GM23338 (cell line): ENCODE results near the gene MYO18A. TPM values are rescaled to one million over a fixed set of nuclear protein-coding genes. Genes with fewer than 3 reads are reported as not detected.
A peak's percentile ranks its signal among the peaks of the same experiment; 100 is the strongest.

Experiments used
- ATAC-seq: fragments of 200-7000 bp; cut with Tn5 transposase; 3 replicates; pipeline ENCODE4 v1.9.1; 2020
- DNase-seq: peaks from one replicate; pipeline ENCODE4 v3.0.0-alpha.2; 2015; ENCODE audit warnings: low spot score
- H2AFZ ChIP-seq: fragments of 200-600 bp; sonication (generic); 2 replicates; pipeline ENCODE4 v1.8.0; 2016; ENCODE audit warnings: antibody characterized with exemption, mild to moderate bottlenecking, moderate library complexity
- H3F3A ChIP-seq: fragments of 200-600 bp; sonication (generic); replicated peaks from 2 replicates; pipeline ENCODE4 v1.8.0; 2017; ENCODE audit warnings: antibody characterized with exemption, mixed run types, low read depth
- H3K27ac ChIP-seq: fragments of 200-600 bp; sonication (generic); 2 replicates; pipeline ENCODE4 v1.6.1; 2016; ENCODE audit warnings: low read depth
- H3K27me3 ChIP-seq: fragments of 200-600 bp; sonication (generic); 2 replicates; pipeline ENCODE4 v1.8.0; 2016; ENCODE audit warnings: mild to moderate bottlenecking, mixed run types, moderate library complexity; ENCODE audit not compliant: insufficient read depth
- H3K36me3 ChIP-seq: fragments of 200-600 bp; sonication (generic); 2 replicates; pipeline ENCODE4 v1.8.0; 2016; ENCODE audit warnings: mild to moderate bottlenecking; ENCODE audit not compliant: insufficient read depth
- H3K4me1 ChIP-seq: fragments of 200-600 bp; sonication (generic); 2 replicates; pipeline ENCODE4 v1.8.0; 2016; ENCODE audit warnings: mild to moderate bottlenecking, moderate library complexity; ENCODE audit not compliant: insufficient read depth
- H3K4me2 ChIP-seq: fragments of 200-600 bp; sonication (generic); 2 replicates; pipeline ENCODE4 v1.7.1; 2017; ENCODE audit warnings: mixed run types
- H3K4me3 ChIP-seq: fragments of 200-600 bp; sonication (generic); 2 replicates; pipeline ENCODE4 v1.6.1; 2016; ENCODE audit warnings: mixed run types
- H3K79me2 ChIP-seq: fragments of 200-600 bp; sonication (generic); replicated peaks from 2 replicates; pipeline ENCODE4 v1.8.0; 2017; ENCODE audit warnings: mild to moderate bottlenecking; ENCODE audit not compliant: insufficient read depth
- H3K9me2 ChIP-seq: fragments of 200-600 bp; sonication (generic); 2 replicates; pipeline ENCODE4 v1.8.0; 2017; ENCODE audit not compliant: insufficient read depth
- H4K20me1 ChIP-seq: fragments of 200-600 bp; sonication (generic); replicated peaks from 2 replicates; pipeline ENCODE4 v1.8.0; 2017; ENCODE audit warnings: mild to moderate bottlenecking; ENCODE audit not compliant: insufficient read depth
- H3K27ac Mint-ChIP-seq: 2 replicates; pipeline ENCODE4 v1.8.0; 2020; ENCODE audit warnings: inconsistent platforms, mild to moderate bottlenecking, moderate library complexity, mixed read lengths
- H3K27me3 Mint-ChIP-seq: 3 replicates; pipeline ENCODE4 v1.8.0; 2022; ENCODE audit warnings: low read depth, mild to moderate bottlenecking, moderate library complexity, mixed read lengths, inconsistent platforms; ENCODE audit not compliant: insufficient read depth, poor library complexity
- H3K36me3 Mint-ChIP-seq: 3 replicates; pipeline ENCODE4 v1.8.0; 2021; ENCODE audit warnings: low read depth, mild to moderate bottlenecking, inconsistent platforms, moderate library complexity, mixed read lengths
- H3K4me1 Mint-ChIP-seq: 3 replicates; pipeline ENCODE4 v1.8.0; 2020; ENCODE audit warnings: mild to moderate bottlenecking, inconsistent platforms, mixed read lengths
- H3K4me3 Mint-ChIP-seq: 3 replicates; pipeline ENCODE4 v1.8.0; 2021; ENCODE audit warnings: moderate library complexity, mild to moderate bottlenecking, inconsistent platforms, mixed read lengths
- H3K9me3 Mint-ChIP-seq: 3 replicates; pipeline ENCODE4 v1.8.0; 2020; ENCODE audit warnings: moderate library complexity, mild to moderate bottlenecking, inconsistent platforms, mixed read lengths
- CREB1 ChIP-seq: fragments of 250-450 bp; sonication (Bioruptor Pico); IDR thresholded peaks from 2 replicates; pipeline ENCODE4 v1.5.0; 2020; ENCODE audit warnings: low read depth, mild to moderate bottlenecking, moderate library complexity
- EZH2 ChIP-seq: fragments of 200-600 bp; sonication (generic); IDR thresholded peaks from one replicate; pipeline ENCODE4 v1.8.0; 2017; ENCODE audit warnings: antibody characterized with exemption, mild to moderate bottlenecking, low read depth; ENCODE audit not compliant: unreplicated experiment
- EZH2phosphoT487 ChIP-seq: fragments of 200-600 bp; sonication (generic); IDR thresholded peaks from one replicate; pipeline ENCODE4 v1.8.1; 2018; ENCODE audit warnings: antibody characterized with exemption; ENCODE audit not compliant: unreplicated experiment
- JUNB ChIP-seq: IDR thresholded peaks from one replicate; pipeline ENCODE4 v1.6.1; 2016; ENCODE audit warnings: antibody characterized with exemption; ENCODE audit not compliant: unreplicated experiment
- NANOG ChIP-seq: IDR thresholded peaks from 2 replicates; pipeline ENCODE4 v1.6.1; 2016; ENCODE audit warnings: antibody characterized with exemption, borderline replicate concordance
- STAT1 ChIP-seq: IDR thresholded peaks from one replicate; pipeline ENCODE4 v1.6.1; 2016; ENCODE audit warnings: antibody characterized with exemption; ENCODE audit not compliant: unreplicated experiment
- ZNF114 ChIP-seq: fragments of 250-450 bp; sonication (Bioruptor Pico); IDR thresholded peaks from 2 replicates; pipeline ENCODE4 v1.5.0; 2020; ENCODE audit warnings: mild to moderate bottlenecking, moderate library complexity
- polyA plus RNA-seq: library from polyadenylated mRNA; unstranded; fragments of >200 nt; fragmentation: Nextera tagmentation; extraction: Ambion mirVana; gene quantifications from 2 replicates; pipeline ENCODE4 v1.2.1, GENCODE V29; 2016
- total RNA-seq: library from RNA; depleted of rRNA; stranded (reverse); fragments of >200 nt; shearing (Covaris generic); gene quantifications from 2 replicates; pipeline ENCODE4 v1.2.3, GENCODE V29; 2014
- TF ChIP-seq, protein P1 (sequence below), 2 experiments: fragments of 200-600 bp in 1 of 2; sonication (generic) in 1 of 2; conservative IDR thresholded peaks; 2 replicates each; pipeline versions ENCODE4 v1.5.1 to v1.6.1; 2016 to 2017; ENCODE audit warnings: antibody characterized with exemption in 2 of 2, low read depth in 2 of 2, mild to moderate bottlenecking in 2 of 2, moderate library complexity in 1 of 2
- TF ChIP-seq, protein P2 (sequence below): IDR thresholded peaks from 2 replicates; pipeline ENCODE4 v1.6.1; 2016; ENCODE audit warnings: antibody characterized with exemption
- TF ChIP-seq, protein P3 (sequence below): fragments of 250-450 bp; sonication (Bioruptor Pico); IDR thresholded peaks from 2 replicates; pipeline ENCODE4 v1.5.0; 2020; ENCODE audit warnings: mild to moderate bottlenecking, moderate library complexity

Gene MYO18A
- total and polyA plus RNA-seq, 2 experiments from 2014 or later: 18.3 to 37.5 TPM

DNA sequence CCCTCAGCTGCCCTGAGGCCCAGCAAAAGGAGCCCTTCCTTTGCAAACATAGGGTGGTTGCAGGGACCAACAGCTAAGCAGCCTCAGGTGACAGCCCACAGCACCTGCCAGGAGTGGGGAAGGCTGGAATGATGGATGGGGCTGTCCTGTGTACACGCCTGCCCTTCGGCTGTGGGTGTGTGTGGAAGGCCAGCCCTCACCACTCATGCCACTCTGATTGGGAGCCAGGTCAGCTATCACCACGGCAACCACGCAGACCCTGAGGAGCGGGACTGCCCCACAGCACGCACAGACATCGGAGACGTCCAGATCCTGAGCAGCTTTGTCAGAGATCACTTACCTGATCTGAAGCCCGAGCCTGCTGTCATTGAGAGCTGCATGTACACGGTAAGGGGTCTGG lies 125.4 kb downstream of the MYO18A start (continued):
- TF ChIP-seq, protein P1, sequence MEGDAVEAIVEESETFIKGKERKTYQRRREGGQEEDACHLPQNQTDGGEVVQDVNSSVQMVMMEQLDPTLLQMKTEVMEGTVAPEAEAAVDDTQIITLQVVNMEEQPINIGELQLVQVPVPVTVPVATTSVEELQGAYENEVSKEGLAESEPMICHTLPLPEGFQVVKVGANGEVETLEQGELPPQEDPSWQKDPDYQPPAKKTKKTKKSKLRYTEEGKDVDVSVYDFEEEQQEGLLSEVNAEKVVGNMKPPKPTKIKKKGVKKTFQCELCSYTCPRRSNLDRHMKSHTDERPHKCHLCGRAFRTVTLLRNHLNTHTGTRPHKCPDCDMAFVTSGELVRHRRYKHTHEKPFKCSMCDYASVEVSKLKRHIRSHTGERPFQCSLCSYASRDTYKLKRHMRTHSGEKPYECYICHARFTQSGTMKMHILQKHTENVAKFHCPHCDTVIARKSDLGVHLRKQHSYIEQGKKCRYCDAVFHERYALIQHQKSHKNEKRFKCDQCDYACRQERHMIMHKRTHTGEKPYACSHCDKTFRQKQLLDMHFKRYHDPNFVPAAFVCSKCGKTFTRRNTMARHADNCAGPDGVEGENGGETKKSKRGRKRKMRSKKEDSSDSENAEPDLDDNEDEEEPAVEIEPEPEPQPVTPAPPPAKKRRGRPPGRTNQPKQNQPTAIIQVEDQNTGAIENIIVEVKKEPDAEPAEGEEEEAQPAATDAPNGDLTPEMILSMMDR (conservative IDR thresholded peaks at IDR 0.05; ENCODE audit: low read depth in 2 of 2): no peak
- TF ChIP-seq EZH2 (no peak), ZNF114 (CRISPR knock-in tag) (no peak)

DNA sequence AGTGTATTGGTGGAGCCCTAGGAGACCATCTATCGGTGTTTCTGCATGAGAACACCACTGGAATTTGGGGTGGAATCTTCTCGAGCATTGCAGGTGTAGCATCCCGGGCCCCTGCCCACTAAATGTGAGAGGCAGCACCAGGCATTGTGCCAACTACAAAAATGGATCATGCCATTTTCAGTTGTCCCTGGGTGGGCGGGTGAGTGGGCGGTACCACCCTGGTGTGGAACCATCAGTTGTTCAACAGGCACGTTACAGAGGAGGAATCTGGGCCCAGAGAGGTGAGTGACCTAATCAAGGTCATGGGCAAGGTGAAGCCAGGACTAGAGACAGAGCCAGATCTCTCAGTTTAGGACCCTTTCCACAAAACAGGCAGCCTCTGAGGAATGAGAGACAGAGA lies 128.5 kb downstream of the MYO18A start:
- peaks cover 20% of the 10 kb centered on the region for H3K4me1 ChIP-seq
- ATAC-seq (no peak), DNase-seq (no peak)
- Mint-ChIP-seq H3K4me3 (no peak overlapping the region), H3K36me3 (peaks cover 14% of the 10 kb centered on the region), H3K27ac (no peak overlapping the region), H3K9me3 (no peaks in the 10 kb centered on the region), H3K27me3 (peaks cover 10% of the 10 kb centered on the region), H3K4me1 (peaks cover 28% of the 10 kb centered on the region)
- no peaks in the 10 kb centered on the region for H3K36me3 ChIP-seq
- H3K4me3 ChIP-seq: no peak overlapping the region
- no peaks in the 10 kb centered on the region for H3K27me3 ChIP-seq
- H2AFZ ChIP-seq: no peak overlapping the region
- H3F3A ChIP-seq: no peaks in the 10 kb centered on the region
- no peak overlapping the region for H3K4me2 ChIP-seq
- peaks cover 5% of the 10 kb centered on the region; the same call in 1 of the 2 replicates for H3K9me2 ChIP-seq
- H3K27ac ChIP-seq: peak overlapping the region; percentile 45; the same call in 1 of the 2 replicates
- H4K20me1 ChIP-seq: no peaks in the 10 kb centered on the region
- H3K79me2 ChIP-seq: no peaks in the 10 kb centered on the region
- TF ChIP-seq, protein P2, sequence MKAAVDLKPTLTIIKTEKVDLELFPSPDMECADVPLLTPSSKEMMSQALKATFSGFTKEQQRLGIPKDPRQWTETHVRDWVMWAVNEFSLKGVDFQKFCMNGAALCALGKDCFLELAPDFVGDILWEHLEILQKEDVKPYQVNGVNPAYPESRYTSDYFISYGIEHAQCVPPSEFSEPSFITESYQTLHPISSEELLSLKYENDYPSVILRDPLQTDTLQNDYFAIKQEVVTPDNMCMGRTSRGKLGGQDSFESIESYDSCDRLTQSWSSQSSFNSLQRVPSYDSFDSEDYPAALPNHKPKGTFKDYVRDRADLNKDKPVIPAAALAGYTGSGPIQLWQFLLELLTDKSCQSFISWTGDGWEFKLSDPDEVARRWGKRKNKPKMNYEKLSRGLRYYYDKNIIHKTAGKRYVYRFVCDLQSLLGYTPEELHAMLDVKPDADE: no peak
- TF ChIP-seq, protein P3, sequence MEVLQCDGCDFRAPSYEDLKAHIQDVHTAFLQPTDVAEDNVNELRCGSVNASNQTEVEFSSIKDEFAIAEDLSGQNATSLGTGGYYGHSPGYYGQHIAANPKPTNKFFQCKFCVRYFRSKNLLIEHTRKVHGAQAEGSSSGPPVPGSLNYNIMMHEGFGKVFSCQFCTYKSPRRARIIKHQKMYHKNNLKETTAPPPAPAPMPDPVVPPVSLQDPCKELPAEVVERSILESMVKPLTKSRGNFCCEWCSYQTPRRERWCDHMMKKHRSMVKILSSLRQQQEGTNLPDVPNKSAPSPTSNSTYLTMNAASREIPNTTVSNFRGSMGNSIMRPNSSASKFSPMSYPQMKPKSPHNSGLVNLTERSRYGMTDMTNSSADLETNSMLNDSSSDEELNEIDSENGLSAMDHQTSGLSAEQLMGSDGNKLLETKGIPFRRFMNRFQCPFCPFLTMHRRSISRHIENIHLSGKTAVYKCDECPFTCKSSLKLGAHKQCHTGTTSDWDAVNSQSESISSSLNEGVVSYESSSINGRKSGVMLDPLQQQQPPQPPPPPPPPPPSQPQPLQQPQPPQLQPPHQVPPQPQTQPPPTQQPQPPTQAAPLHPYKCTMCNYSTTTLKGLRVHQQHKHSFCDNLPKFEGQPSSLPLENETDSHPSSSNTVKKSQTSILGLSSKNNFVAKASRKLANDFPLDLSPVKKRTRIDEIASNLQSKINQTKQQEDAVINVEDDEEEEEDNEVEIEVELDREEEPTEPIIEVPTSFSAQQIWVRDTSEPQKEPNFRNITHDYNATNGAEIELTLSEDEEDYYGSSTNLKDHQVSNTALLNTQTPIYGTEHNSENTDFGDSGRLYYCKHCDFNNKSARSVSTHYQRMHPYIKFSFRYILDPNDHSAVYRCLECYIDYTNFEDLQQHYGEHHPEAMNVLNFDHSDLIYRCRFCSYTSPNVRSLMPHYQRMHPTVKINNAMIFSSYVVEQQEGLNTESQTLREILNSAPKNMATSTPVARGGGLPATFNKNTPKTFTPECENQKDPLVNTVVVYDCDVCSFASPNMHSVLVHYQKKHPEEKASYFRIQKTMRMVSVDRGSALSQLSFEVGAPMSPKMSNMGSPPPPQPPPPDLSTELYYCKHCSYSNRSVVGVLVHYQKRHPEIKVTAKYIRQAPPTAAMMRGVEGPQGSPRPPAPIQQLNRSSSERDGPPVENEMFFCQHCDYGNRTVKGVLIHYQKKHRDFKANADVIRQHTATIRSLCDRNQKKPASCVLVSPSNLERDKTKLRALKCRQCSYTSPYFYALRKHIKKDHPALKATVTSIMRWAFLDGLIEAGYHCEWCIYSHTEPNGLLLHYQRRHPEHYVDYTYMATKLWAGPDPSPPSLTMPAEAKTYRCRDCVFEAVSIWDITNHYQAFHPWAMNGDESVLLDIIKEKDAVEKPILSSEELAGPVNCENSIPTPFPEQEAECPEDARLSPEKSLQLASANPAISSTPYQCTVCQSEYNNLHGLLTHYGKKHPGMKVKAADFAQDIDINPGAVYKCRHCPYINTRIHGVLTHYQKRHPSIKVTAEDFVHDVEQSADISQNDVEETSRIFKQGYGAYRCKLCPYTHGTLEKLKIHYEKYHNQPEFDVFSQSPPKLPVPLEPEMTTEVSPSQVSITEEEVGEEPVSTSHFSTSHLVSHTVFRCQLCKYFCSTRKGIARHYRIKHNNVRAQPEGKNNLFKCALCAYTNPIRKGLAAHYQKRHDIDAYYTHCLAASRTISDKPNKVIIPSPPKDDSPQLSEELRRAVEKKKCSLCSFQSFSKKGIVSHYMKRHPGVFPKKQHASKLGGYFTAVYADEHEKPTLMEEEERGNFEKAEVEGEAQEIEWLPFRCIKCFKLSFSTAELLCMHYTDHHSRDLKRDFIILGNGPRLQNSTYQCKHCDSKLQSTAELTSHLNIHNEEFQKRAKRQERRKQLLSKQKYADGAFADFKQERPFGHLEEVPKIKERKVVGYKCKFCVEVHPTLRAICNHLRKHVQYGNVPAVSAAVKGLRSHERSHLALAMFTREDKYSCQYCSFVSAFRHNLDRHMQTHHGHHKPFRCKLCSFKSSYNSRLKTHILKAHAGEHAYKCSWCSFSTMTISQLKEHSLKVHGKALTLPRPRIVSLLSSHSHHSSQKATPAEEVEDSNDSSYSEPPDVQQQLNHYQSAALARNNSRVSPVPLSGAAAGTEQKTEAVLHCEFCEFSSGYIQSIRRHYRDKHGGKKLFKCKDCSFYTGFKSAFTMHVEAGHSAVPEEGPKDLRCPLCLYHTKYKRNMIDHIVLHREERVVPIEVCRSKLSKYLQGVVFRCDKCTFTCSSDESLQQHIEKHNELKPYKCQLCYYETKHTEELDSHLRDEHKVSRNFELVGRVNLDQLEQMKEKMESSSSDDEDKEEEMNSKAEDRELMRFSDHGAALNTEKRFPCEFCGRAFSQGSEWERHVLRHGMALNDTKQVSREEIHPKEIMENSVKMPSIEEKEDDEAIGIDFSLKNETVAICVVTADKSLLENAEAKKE (CRISPR knock-in tag): no peak
- TF ChIP-seq NANOG (no peak), EZH2phosphoT487 (no peak), STAT1 (no peak), CREB1 (CRISPR knock-in tag) (no peak), JUNB (no peak), ZNF114 (CRISPR knock-in tag) (no peak)
- TF ChIP-seq, protein P1 (conservative IDR thresholded peaks at IDR 0.05; ENCODE audit: low read depth in 2 of 2): no peak
